HG03066 (cell line): ENCODE data around the gene FOXJ1.
"Not testable (repeated sequence)": the region's sequence is repeated elsewhere in the genome, so short reads cannot be mapped to it uniquely, and the experiment has no call there.

Experiments
- ATAC-seq: cut with Tn5 transposase; IDR thresholded peaks from one replicate; pipeline ENCODE4 v1.9.1; 2021; ENCODE audit warnings: low read depth; ENCODE audit not compliant: unreplicated experiment

The FOXJ1 gene

DNA sequence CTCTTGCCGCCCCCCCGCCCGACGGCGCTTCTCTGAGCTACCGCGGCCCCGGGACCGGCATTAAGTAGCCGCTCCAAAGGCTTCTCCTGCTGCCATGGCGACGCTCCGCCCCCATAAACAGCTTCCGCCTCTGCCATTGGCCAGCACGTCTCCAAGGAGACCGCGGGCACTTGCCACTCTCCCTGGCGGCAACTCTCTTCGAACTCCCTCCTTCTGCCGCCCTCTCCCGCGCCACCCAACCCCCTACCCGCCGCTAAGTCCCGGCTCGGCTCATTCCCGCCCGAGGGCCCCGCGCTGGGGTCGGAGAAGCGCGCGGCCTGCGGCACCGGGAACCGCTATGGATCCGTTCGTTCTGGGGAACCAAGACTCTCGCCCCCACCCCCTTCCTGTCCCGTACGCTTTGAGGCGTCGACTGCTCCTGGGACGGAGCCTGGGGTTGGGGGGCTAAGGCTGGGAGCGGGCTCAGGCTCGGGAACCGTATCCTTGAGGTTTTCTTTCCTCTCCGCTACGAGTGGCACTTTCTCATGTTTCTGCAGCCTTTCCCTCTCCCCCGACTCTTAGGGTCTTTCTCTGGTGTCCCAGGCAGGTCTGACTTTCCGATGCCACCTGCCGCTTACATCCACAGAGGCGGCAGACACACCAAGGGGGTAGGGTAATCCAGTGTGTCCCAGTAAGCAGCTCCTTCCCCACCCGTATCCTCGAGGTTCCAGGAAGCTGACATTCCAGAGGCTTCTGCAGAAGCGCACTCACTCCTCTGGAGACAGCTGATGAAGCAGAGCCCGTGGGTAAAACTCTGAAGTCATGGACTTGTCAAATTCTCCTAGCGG is at the start of gene FOXJ1:
Gene FOXJ1 (minus strand): TSS at position 34 of the 827 bp plus-strand sequence. CDS start 850 bp downstream, outside the sequence.
- ATAC-seq: no peak

- no peak for ATAC-seq
Observed at GRCh38 chr17:76189741-76190140, 48.7 kb upstream of the FOXJ1 start.

- ATAC-seq: no peak
Observed at GRCh38 chr17:76189247-76189646, 48.2 kb upstream of the FOXJ1 start.

GRCh38 chr17:76188213-76189016 is 47.4 kb upstream of the FOXJ1 start:
- no peak for ATAC-seq

GRCh38 chr17:76186774-76187173 is 45.7 kb upstream of the FOXJ1 start:
- ATAC-seq: not testable (repeated sequence)

DNA sequence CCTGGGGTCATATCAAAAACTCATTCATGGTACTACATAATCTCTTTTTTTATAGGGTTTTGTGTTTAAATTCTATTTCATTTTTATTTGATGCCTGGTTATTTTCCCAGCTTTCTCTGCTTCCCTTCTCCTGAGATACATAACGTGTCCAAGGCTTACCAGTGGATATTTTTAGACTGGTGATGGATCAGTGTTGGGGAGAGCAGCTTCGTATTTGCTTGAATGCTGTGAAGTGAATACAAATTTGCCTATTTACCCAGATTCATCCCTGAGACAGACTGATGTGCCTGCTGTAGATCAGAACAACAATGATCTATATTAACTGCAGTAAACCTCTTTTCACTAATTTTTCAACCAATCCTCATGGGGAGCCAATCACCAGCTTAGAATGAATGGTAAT is 43.2 kb upstream of the FOXJ1 start:
- ATAC-seq: no peak

DNA sequence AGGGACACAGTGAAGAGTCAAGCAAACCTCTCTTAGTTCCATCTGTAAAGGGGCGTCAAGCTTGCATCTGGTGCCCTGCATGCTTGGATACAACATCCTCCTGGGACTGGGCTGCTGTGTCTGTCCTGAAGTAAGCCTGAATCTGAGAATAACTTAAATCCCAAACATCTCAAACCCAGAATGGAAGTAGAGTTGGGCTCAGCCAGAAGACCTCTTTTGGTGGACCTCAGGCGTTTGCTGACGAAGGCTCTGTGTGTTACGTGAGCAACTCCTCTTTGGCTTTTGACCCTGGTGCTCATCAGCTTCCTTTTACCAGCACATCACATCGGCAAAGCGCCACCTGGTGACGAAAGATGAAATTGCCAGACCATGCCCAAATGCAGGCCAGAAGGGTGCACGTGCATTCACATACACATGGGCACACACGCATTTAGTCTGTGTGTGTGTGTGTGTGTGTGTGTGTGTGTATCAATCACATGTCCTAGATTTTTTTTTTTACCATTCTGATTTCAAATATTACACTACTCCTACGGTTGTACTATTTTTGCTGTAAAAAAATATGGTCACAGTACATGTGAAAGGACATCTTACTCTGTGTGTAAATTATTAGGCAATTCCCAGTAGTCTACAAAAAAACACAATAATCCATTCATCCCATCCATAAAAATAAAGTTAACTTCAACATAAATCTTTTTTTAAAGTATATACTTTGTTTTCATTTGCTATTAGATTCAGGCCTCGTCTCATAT is 41.1 kb upstream of the FOXJ1 start:
- no peak for ATAC-seq

GRCh38 chr17:76179496-76180467 is 38.7 kb upstream of the FOXJ1 start:
- ATAC-seq: no peak

- ATAC-seq: no peak
Observed at GRCh38 chr17:76178124-76178523, 37.1 kb upstream of the FOXJ1 start.

DNA sequence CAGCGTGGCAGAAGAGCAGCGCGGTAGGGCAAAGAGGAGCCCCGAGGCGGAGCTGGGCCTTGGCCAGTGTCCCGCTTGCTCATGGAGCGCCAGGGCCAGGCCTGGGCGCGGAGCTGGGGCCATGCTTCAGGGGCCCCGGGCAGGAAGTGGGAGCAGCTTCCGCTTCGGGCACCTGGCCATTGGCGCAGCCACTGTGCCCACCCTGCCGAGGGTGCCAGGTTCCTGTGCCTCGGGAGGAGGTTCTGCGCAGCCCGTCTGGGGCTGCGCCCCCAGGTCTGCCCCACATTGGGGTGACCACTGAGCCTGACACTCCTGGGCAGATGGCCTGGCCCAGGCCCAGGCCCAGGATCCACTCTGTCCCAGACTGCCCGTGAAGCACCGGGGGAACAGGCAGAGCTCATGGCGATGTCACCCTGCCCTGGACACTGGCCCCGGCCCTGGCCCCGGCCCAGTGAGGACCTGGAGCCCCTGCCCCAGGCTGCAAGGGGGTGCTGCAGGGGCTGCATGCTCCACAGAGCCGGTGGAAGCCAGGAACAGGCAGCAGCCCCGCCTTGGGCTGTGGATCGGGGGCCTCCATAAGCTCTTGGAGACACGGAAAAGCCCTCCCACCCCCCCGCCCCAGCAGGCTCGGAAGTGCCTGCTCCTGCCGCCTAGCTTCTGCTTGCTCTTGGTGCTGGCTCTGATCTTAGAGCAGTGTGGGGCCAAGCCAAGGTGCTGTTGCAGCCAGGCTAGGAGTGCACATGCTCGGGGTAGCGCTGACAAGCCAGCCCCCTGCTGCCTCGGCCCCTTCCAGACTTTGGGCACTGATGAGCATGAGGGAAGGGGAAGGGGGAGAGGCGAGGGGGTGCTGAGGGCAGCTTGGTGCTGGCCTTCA is 35.9 kb upstream of the FOXJ1 start:
- no peak for ATAC-seq

DNA sequence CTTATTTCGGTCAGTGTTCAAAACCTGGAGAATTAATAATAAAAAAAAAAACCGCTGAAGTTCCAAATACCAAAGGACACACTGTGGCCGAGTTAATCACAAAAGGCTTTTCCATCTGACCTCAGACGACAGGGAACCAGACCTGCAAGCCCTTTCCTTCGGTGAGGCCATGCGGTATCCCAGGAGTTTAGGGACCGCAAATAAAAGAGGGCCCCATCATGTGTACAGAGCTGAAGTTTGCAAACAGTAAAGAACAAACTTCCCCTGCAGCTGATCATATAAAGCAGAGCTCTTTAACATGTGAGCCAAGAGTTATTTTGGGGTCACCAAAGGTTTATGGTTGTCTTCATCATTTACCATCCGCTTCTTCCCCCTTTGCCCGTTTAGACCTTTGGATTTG is 33.0 kb upstream of the FOXJ1 start:
- ATAC-seq: no peak

GRCh38 chr17:76173474-76173873 is 32.4 kb upstream of the FOXJ1 start:
- ATAC-seq: no peak

DNA sequence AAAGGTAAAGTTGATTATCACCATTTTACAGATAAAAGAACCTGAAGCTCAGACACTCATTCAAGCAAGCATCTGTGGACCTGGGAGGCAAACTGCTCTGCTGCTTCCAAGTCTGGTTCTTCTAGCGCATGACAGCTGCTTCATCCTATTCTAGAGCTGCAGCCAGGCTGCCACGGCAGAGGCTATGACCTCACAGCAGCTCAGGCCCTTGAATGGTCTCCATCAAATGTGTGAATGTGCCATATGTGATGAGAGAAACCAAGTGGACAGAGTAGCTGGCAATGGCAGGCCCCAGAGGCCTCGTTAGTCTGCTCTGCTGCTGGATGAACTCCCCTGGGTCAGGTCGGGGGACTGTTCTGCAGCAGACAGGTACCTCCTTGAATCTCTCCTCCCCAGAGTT is 30.7 kb upstream of the FOXJ1 start:
- no peak for ATAC-seq

DNA sequence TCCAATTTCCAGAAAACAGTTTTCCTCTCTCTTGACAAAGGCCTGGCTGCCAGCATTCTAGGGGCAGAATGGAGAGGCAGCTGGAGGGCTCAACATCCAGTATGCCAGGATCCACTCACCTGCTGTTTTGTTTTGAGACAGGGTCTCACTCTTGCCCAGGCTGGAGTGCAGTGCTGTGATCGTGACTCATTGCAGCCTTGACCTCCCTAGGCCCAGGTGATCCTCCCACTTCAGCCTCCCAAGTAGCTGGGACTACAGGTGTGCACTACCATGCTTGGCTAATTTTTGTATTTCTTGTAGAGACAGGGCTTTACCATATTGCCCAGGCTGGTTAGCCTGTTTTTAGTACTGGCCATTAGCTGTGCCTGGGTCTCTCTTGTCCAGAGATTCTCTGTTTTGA is 29.1 kb upstream of the FOXJ1 start:
- ATAC-seq: no peak

DNA sequence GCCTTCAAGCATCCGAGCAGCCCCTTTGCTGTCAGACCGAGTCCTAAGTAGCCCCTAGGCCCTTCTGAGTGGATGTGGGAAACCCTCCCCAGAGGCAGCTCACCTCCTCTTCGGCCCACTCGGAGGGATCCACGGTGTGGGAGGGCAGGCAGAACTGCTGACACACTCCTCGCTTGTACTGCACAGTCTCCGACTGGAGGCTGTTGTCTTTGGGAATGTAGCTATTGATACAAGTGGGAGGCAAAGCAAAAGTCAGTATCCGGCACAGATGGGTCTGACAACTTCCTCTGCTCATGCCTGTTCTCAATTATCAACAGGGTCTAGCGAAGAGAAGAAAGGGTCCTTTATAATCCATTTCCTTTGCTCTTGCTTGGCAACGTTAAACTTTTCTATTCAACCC is 25.9 kb upstream of the FOXJ1 start:
- ATAC-seq: no peak

DNA sequence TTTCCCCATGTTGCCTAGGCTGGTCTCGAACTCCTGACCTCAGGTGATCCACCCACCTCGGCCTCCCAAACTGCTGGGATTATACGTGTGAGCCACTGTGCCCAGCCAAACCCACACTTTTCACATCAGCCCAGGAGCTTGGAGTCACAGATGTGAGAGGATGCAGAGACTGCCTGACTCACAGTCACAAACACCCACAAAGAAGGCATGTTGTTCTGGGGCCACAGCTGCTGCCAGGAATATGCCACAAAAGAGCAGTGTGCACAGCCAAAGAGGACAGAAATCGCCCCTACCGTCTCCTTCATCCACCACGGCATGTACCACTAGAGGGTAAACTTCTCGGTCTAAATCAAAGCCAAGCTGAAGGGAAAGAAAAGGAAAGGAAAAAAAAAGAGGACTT is 25.1 kb upstream of the FOXJ1 start:
- ATAC-seq: no peak

- no peak for ATAC-seq
Observed at GRCh38 chr17:76164331-76164730, 23.3 kb upstream of the FOXJ1 start.

- ATAC-seq: no peak
Observed at GRCh38 chr17:76163919-76164318, 22.9 kb upstream of the FOXJ1 start.
